Measurements from ENCODE around the gene OXNAD1. TPM values are rescaled to one million over a fixed set of nuclear protein-coding genes. Genes with fewer than 3 reads are reported as not detected.

OXNAD1 gene
- total RNA-seq, 2 experiments from 2014 or later, result 64.0 to 70.4 TPM

GRCh38 chr3:16264174-16264707, 771 bp upstream of the OXNAD1 start:
- H3K36me3 Mint-ChIP-seq (ENCODE audit: low read depth), result peaks cover 6% of the 10 kb centered on the region
- peak overlapping the region; percentile 98 for H3K27ac Mint-ChIP-seq
- no peaks in the 10 kb centered on the region for H3K27me3 Mint-ChIP-seq
- POLR2A ChIA-PET, result interaction anchor here (1.4 kb wide), 1 partner anchor 248 kb away, joined by 4 read pairs; no protein-coding TSS in a partner anchor
- peak overlapping the region; percentile 99 for H3K4me3 Mint-ChIP-seq
- H3K9me3 Mint-ChIP-seq, result no peaks in the 10 kb centered on the region
- H3K4me1 Mint-ChIP-seq, result peaks cover 45% of the 10 kb centered on the region
- no peak for DNase-seq
- CTCF ChIA-PET, result interaction anchor here (0.7 to 5.6 kb wide), 8 partner anchors 10 to 286 kb away, joined by 3 to 42 read pairs (median 4); no protein-coding TSS in a partner anchor

- peaks cover 8% of the 10 kb centered on the region for H3K36me3 Mint-ChIP-seq (ENCODE audit: low read depth)
- ChIA-PET CTCF (interaction anchor here (0.6 to 5.6 kb wide), 9 partner anchors 11 to 472 kb away, joined by 3 to 42 read pairs (median 3); no protein-coding TSS in a partner anchor), POLR2A (interaction anchor here (0.6 to 1.4 kb wide), 2 partner anchors 247 to 290 kb away, joined by 4 to 5 read pairs; no protein-coding TSS in a partner anchor)
- no peaks in the 10 kb centered on the region for H3K27me3 Mint-ChIP-seq
- no peaks in the 10 kb centered on the region for H3K9me3 Mint-ChIP-seq
- peak overlapping the region; percentile 98 for H3K27ac Mint-ChIP-seq
- peaks cover 40% of the 10 kb centered on the region for H3K4me1 Mint-ChIP-seq
- peak overlapping the region; percentile 99 for H3K4me3 Mint-ChIP-seq
- DNase-seq, result no peak
These were observed 409 bp downstream of the OXNAD1 start for GRCh38 chr3:16265455-16265786.

- CTCF ChIA-PET, result interaction anchor here (0.7 to 5.6 kb wide), 4 partner anchors 20 to 54 kb away, joined by 3 to 42 read pairs (median 4); no protein-coding TSS in a partner anchor
These were observed 1.7 kb downstream of the OXNAD1 start for GRCh38 chr3:16266714-16267113.

GRCh38 chr3:16270855-16271254, 5.8 kb downstream of the OXNAD1 start:
- Mint-ChIP-seq H3K36me3 (ENCODE audit: low read depth) (peaks cover 23% of the 10 kb centered on the region), H3K4me1 (peaks cover 31% of the 10 kb centered on the region), H3K4me3 (no peak overlapping the region), H3K27ac (no peak overlapping the region), H3K27me3 (no peaks in the 10 kb centered on the region), H3K9me3 (no peaks in the 10 kb centered on the region)
- ChIA-PET POLR2A (no interaction called here), CTCF (interaction anchor here (1.2 to 3.2 kb wide), 3 partner anchors 12 to 279 kb away, joined by 3 to 19 read pairs (median 4); no protein-coding TSS in a partner anchor)
- DNase-seq, result no peak

More at GRCh38 chr3:16266714-16267113, 1.7 kb downstream of the OXNAD1 start:
- H3K27ac Mint-ChIP-seq, result peak overlapping the region; percentile 98
- peak overlapping the region; percentile 99 for H3K4me3 Mint-ChIP-seq
- peaks cover 40% of the 10 kb centered on the region for H3K4me1 Mint-ChIP-seq
- POLR2A ChIA-PET, result no interaction called here
- no peaks in the 10 kb centered on the region for H3K27me3 Mint-ChIP-seq
- H3K36me3 Mint-ChIP-seq (ENCODE audit: low read depth), result peaks cover 15% of the 10 kb centered on the region
- H3K9me3 Mint-ChIP-seq, result no peaks in the 10 kb centered on the region
- no peak for DNase-seq

GRCh38 chr3:16272588-16272987, 7.6 kb downstream of the OXNAD1 start:
- CTCF ChIA-PET, result interaction anchor here (0.6 to 3.2 kb wide), 7 partner anchors 18 to 395 kb away, joined by 3 to 19 read pairs (median 4); no protein-coding TSS in a partner anchor
- H3K4me1 Mint-ChIP-seq, result peaks cover 15% of the 10 kb centered on the region
- DNase-seq, result no peak
- H3K4me3 Mint-ChIP-seq, result no peak overlapping the region
- no peaks in the 10 kb centered on the region for H3K9me3 Mint-ChIP-seq
- H3K27ac Mint-ChIP-seq, result no peak overlapping the region
- no peaks in the 10 kb centered on the region for H3K27me3 Mint-ChIP-seq
- H3K36me3 Mint-ChIP-seq (ENCODE audit: low read depth), result peaks cover 27% of the 10 kb centered on the region
- POLR2A ChIA-PET, result no interaction called here

GRCh38 chr3:16273867-16274266, 8.9 kb downstream of the OXNAD1 start:
- Mint-ChIP-seq H3K27me3 (no peaks in the 10 kb centered on the region), H3K4me1 (peaks cover 5% of the 10 kb centered on the region), H3K4me3 (no peak overlapping the region), H3K9me3 (no peaks in the 10 kb centered on the region), H3K36me3 (ENCODE audit: low read depth) (peaks cover 31% of the 10 kb centered on the region), H3K27ac (no peak overlapping the region)
- ChIA-PET CTCF (interaction anchor here (0.6 to 1.1 kb wide), 2 partner anchors 277 to 303 kb away, joined by 4 to 5 read pairs; no protein-coding TSS in a partner anchor), POLR2A (interaction anchor here (0.6 kb wide), 1 partner anchor 585 kb away, joined by 3 read pairs; no protein-coding TSS in a partner anchor)
- DNase-seq, result no peak

- Mint-ChIP-seq H3K27me3 (no peaks in the 10 kb centered on the region), H3K36me3 (ENCODE audit: low read depth) (peaks cover 18% of the 10 kb centered on the region), H3K27ac (no peak overlapping the region), H3K4me1 (peaks cover 3% of the 10 kb centered on the region), H3K4me3 (no peak overlapping the region), H3K9me3 (no peaks in the 10 kb centered on the region)
- no peak for DNase-seq
- ChIA-PET POLR2A (interaction anchor here (0.5 kb wide), 1 partner anchor 50 kb away, joined by 3 read pairs; no protein-coding TSS in a partner anchor), CTCF (interaction anchor here (0.9 to 1.5 kb wide), 2 partner anchors 9 to 13 kb away, joined by 3 read pairs; no protein-coding TSS in a partner anchor)
These were observed 12.5 kb downstream of the OXNAD1 start for GRCh38 chr3:16277471-16277870.

GRCh38 chr3:16279010-16279801, 14.2 kb downstream of the OXNAD1 start:
- no peaks in the 10 kb centered on the region for H3K27me3 Mint-ChIP-seq
- DNase-seq, result no peak
- peaks cover 27% of the 10 kb centered on the region for H3K36me3 Mint-ChIP-seq (ENCODE audit: low read depth)
- no peaks in the 10 kb centered on the region for H3K9me3 Mint-ChIP-seq
- H3K4me3 Mint-ChIP-seq, result no peak overlapping the region
- H3K4me1 Mint-ChIP-seq, result peaks cover 10% of the 10 kb centered on the region
- ChIA-PET CTCF (interaction anchor here (0.6 to 1.5 kb wide), 3 partner anchors 10 to 152 kb away, joined by 3 to 4 read pairs (median 4); no protein-coding TSS in a partner anchor), POLR2A (no interaction called here)
- H3K27ac Mint-ChIP-seq, result no peak overlapping the region

- H3K27me3 Mint-ChIP-seq, result no peaks in the 10 kb centered on the region
- ChIA-PET CTCF (interaction anchor here (2.6 kb wide), 1 partner anchor 10 kb away, joined by 9 read pairs; no protein-coding TSS in a partner anchor), POLR2A (no interaction called here)
- H3K4me3 Mint-ChIP-seq, result no peak overlapping the region
- H3K27ac Mint-ChIP-seq, result no peak overlapping the region
- no peaks in the 10 kb centered on the region for H3K9me3 Mint-ChIP-seq
- DNase-seq, result no peak
- H3K36me3 Mint-ChIP-seq (ENCODE audit: low read depth), result peaks cover 36% of the 10 kb centered on the region
- H3K4me1 Mint-ChIP-seq, result peaks cover 23% of the 10 kb centered on the region
These were observed 15.7 kb downstream of the OXNAD1 start for GRCh38 chr3:16280671-16281070.

- Mint-ChIP-seq H3K4me1 (peaks cover 38% of the 10 kb centered on the region), H3K4me3 (peak overlapping the region; percentile 87), H3K9me3 (no peaks in the 10 kb centered on the region), H3K36me3 (ENCODE audit: low read depth) (peaks cover 62% of the 10 kb centered on the region), H3K27ac (peak overlapping the region; percentile 96), H3K27me3 (no peaks in the 10 kb centered on the region)
- POLR2A ChIA-PET, result no interaction called here
- no peak for DNase-seq
- CTCF ChIA-PET, result interaction anchor here (1.2 to 2.7 kb wide), 2 partner anchors 34 to 39 kb away, joined by 3 to 17 read pairs; no protein-coding TSS in a partner anchor
These were observed 19.6 kb downstream of the OXNAD1 start for GRCh38 chr3:16284633-16285032.

GRCh38 chr3:16286161-16286560, 21.1 kb downstream of the OXNAD1 start:
- DNase-seq, result peak; percentile 80
- Mint-ChIP-seq H3K27me3 (no peaks in the 10 kb centered on the region), H3K4me1 (peaks cover 51% of the 10 kb centered on the region), H3K36me3 (ENCODE audit: low read depth) (peaks cover 72% of the 10 kb centered on the region), H3K9me3 (no peaks in the 10 kb centered on the region), H3K27ac (peak overlapping the region; percentile 96), H3K4me3 (peak overlapping the region; percentile 87)
- CTCF ChIA-PET, result interaction anchor here (0.7 to 2.7 kb wide), 13 partner anchors 9 to 264 kb away, joined by 3 to 17 read pairs (median 3); partner anchors contain the start of gene OXNAD1
- POLR2A ChIA-PET, result interaction anchor here (0.7 kb wide), 1 partner anchor 474 kb away, joined by 3 read pairs; no protein-coding TSS in a partner anchor

GRCh38 chr3:16286751-16287543, 21.9 kb downstream of the OXNAD1 start:
- Mint-ChIP-seq H3K9me3 (no peaks in the 10 kb centered on the region), H3K27me3 (no peaks in the 10 kb centered on the region), H3K36me3 (ENCODE audit: low read depth) (peaks cover 77% of the 10 kb centered on the region), H3K4me1 (peaks cover 58% of the 10 kb centered on the region), H3K27ac (peak overlapping the region; percentile 96), H3K4me3 (peak overlapping the region; percentile 87)
- no peak for DNase-seq
- CTCF ChIA-PET, result interaction anchor here (0.8 to 2.7 kb wide), 10 partner anchors 9 to 263 kb away, joined by 3 to 17 read pairs (median 3); partner anchors contain the start of gene OXNAD1
- POLR2A ChIA-PET, result interaction anchor here (0.7 kb wide), 1 partner anchor 475 kb away, joined by 3 read pairs; no protein-coding TSS in a partner anchor
